ENCODE measurements around the gene SGPL1.
A peak's percentile ranks its signal among the peaks of the same experiment; 100 is the strongest.

SGPL1 gene

DNA sequence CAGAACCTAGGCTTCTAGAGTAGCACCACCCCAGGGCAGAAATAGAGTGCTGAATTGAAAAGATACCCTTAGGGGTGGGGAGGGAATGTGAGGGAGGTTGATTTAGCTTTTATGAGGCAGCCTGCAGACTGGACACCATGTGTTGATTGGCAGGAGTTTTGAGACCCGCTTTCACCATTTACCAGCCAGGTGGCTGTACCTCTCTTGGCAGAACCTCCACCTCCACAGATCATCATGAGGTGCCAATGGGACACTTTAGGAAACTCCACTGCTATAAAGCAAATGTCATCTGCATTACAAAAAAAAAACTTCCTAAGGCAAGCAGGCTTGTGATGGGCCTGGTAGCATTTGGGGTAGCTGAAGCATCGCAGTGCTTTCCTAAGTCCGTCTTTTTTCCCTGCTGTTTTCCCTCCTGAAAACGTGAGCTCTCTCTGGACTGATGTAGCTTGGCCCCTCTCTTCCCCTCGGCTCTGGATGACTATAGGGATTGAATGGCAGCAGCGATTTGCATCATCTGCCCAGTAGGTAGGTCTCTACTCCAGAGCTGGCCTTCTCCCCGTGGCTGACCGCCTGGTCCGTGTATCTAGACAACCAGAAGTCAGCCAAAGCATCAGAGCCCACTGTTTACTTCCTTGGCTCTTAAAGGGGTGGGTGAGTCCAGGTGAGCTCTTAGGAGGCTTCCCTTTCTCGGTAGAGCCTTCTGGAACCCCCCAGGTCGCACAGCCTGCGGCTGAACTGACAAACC is 71.3 kb downstream of the SGPL1 start:
- DNase-seq = no peak

DNA sequence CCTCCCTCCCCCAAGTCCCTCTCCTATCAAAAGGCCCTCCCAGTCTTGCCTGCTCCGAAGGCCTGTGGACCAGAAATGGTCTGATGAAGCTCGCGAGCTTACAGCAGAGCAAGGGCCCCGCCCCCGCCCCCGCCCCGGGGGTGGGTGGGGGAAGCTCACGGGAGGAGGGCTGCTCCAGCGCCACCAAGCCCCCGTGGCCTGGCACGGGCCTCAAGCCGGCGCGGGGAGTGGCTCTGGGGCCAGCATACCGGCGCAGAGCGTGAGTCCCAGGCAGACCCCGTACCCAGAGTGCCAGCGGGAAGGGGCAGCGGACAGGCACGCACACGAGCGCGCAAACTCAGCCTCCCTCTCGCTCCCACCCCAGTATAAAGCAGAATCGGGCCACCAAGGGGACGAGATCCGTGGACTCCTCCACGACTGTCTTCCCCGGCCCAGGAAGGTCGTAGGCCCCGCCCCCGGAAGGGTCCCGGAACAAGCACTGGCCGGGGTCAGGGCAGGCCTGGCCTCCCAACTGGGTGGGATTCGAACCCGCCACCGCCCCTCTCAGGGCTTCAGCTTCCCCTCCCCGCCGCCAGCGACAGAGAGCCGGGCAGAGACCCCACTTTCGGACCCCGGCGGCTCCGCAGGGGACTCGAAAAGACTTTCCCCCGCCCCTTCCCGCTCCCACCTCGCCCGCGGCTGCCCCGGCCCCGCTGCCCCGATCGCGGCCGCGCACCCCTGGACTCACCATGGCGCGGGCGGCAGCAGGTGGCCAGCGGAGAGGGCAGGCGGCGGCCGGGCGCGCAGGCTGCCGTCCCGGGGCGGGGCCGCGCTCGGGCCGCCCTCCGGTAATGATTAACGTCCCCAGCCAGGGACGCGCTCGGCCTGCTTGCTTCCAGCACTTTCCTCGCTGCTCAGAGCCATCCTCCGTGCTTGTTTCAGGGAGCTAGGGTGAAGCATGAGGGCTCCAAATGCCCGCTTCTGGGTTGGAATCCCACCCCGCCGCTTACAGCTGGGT is 72.4 kb downstream of the SGPL1 start, which contains the start of gene PCBD1:
TSS of gene PCBD1 (minus strand) at position 762 of the 997 bp plus-strand sequence. CDS start at position 730, 32 bp downstream.
- peak; percentile 17 to 53 for DNase-seq

DNA sequence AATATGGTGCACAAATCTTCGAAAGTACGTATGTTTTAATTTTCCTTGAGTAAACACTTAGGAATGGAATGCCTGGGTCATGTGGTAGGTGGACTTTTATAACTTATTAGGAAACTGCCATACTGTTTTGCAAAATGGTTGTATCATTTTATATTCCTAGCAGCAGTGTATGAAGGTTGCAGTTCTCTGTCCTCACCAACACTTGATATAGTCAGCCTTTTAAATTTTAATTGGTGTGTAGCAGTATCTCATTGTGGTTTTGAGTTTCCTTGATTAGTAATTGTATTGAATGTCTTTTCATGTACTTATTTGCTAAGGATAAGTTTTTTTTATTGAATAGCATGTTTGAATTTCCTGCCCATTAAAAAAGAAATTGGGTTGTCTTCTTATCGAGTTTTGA is 73.5 kb downstream of the SGPL1 start:
- no peak for DNase-seq

DNA sequence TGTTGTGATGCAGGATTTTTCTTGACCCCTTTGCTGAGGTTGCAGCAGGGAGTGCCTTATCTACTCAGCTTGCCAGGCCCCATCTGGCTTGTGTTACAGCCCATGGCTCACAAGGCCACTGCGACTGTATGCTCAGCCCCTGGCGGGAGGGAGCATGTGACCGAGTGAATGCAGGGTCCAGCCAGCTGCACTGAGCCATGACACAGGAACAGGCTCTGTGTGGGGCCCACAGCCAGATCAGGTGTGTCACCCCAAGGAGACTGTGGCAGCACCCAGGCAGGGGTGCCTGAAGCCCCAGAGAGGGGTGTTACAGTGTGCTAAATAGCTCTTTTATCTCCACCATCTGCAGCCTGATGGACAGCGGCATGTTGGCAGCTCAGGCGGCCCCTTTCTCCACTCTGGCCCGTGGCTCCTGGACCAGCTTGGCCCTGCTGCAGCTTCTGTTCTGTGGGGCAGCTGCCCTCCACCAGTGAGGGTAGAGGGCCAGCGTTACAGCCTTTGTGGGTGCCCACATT is 75.2 kb downstream of the SGPL1 start:
- no peak for DNase-seq

DNA sequence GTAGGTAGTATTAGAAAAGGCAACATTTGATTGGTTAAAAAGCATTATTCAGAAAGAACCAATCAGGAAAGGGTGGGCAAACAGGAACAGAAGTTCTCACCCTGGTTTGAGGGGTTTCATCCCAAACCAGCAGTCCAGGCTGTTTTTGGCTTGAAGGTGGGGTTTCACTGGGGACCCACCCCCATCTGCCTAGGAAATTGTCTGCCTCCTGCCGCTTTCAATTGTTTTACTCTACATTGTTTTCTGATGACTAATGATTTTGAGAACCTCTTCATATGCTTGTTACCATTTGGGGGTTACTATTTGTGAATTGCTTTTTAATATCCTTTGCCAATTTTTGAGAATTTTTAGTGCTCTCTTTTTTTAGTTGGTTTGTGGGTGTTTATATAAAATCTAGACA is 75.9 kb downstream of the SGPL1 start:
- DNase-seq = no peak

DNA sequence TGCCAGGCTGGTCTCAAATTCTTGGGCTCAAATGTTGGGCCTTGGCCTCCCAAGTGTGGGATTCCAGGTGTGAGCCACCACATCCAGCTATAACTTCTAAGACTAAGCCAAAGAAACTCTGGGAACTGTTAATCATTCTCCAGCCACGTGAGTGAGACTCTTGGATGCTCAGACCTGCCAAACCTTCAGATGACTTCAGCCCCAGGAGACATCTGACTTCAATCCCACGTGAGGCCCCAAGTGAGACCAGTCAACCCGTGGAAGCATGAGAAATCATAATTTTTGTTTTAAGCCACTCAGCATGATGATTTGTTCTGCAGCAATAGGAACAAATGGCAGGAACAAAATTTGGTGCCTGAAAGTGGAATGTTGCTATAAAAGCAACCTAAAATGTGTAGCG is 76.9 kb downstream of the SGPL1 start:
- no peak for DNase-seq

DNA sequence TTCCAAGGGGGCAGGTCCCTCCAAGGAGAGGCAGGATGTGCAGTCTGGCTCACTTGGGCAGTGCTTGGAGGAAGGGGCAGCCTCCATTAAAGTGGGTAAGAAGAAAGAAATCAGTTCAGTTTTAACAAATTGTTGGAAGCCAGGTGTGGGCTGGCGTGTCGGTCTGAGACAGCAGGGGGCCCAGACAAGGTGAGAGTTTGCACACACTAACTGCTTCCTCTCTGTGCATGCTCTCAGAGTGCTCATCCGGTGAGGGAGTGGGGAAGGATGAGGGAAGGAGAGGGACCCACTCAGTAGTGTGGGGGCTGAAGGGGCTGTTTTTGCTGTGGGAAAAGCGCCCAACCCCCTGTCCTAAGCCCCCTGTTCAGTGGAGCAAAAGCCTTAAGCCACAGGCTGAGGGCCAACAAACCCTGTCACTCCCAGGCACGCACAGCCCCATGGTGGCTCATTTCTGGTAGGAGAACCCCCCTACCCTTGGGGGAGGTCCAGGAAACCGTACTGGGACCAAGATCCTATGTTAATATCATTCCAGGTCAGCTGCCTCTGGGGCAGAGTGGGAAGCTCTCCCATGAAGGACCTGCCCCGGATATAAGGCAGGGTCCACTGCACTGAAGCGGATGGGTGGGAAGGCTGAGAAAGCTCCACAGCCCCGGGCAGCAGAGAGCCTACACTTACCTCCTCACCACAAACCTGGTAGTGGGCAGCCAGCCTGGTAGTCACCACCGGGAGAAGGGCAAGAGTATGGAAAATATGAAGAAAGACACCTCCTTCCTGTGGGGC is 77.7 kb downstream of the SGPL1 start:
- DNase-seq = no peak

DNA sequence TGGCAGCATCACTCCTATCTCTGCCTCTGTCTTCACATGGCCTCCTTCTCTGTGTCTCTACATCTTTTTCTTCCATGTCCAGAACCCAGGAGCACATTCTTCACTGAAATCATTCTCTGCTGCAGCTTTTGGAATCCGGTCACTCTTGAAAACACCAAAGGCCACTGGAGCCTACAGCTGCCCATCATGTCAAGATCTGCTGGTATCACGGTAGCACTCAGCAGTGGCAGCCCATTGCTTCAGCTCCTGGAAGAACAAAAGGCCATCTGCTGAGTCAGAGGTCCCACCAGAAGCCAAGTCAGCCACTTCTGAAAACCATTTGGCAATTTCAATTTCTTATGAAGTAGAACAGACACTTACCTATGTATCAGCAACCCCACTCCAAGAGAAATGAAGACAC is 78.7 kb downstream of the SGPL1 start:
- no peak for DNase-seq

DNA sequence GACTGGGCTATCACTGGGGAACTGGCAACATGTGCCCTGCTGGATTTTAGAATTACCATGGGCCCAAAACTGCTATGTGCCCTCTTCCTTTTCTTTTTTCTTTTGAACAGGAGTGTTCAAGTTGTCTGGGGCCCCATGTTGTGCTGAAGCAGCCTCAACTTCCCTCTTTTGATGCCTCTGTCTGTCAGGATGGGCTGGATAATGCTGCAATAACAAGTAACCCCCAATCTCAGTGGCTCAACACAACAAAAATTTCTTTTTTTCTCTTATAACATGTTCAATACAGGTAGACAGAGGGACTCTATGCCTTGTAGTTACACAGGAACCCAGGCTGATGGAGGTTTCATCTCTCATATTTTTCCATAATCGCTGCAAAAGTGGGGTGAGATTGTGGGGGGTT is 80.8 kb downstream of the SGPL1 start:
- no peak for DNase-seq

DNA sequence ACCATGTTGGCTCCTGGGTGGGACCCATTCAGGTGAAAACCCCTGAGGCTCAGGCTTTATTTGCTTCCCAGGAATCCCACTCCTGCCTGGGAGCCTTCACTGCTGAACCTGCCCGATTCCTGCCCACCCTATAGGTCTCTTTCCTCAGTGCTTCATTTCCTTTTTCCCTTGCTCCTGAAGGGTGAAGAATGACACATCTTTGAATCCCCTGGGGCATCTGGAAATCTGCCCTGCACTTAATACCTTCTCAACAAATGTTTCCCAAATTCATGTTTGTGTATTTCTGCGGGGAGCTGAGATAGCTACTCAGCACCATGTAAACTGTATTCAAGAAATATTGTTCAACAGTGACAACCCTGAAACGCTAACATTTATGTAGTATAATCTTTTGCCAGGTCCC is 82.9 kb downstream of the SGPL1 start:
- DNase-seq = no peak

DNA sequence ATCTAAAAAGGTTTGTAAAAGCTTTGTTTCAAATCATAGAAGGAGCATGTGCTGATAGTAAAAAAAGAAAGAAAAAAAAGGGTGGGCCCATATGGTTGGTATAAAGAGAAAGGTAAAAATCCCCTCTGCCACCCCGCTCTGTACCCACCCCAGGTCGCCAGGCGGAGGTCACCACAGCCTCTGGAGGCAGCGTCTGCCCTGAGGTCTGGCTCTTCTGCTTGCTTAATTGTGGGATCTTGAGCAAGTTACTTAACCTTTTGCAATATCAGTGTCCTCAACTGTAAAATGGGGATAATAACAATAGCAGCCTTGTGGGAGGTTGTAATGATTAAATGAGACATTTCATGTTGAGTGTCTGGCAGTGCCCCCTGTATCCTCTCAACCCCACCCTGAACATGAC is 83.3 kb downstream of the SGPL1 start:
- no peak for DNase-seq

DNA sequence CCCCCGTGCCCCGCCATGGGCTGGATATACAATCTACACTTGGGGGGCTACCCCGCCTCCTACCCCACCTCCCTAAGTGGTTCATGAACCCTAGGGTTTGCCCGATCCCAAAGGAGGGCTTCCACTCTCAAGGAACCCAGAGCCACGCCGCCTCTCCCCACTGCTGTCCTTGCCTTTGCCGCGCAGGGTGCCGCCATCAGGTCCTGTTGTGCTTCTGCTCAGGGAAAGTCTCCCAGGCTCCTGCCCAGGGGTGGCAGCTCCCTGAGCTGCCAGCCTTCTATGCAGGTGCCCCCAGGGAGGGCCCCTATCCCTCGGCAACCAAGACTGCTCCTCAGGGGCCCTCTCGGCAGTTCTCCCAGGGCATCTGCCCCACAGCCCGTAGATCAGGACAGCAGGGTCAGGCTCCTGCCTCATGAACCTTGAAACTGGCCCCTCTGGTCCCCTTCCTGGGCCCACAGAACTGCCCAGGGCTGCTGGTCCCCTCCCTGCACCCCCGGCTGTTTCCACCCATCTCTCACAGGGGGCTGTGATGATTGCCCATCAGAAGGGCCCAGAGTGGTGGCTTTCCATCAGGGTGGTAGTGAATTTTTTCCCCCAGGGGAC is 85.6 kb downstream of the SGPL1 start:
- no peak for DNase-seq

DNA sequence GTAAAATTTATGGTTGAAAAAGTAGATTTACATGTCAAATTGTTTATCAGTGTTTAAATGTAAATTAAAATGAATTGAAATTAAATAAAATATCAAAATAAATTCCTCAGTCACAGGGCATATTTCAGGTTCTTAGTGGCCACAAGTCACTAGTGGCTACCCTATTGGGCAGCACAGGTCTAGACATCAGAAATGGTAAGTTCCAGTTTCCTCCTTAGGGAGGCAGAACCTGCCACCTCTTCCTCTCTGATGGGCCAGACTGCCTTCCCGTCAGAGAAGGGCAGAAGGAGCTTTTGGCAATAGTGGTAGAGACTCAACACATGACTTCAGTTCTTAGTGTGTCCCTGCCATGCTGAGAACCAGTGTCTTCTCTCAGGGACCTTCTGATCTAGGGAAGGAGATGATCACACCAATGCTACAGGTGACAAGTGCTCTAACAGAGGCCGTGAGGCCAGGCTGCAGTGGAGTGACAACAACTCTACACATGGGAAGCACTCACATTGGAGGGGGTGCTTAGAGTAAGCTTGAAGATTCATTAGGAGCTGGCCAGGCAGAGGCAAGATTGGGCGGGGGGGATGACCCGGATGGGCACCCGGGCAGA is 87.0 kb downstream of the SGPL1 start:
- no peak for DNase-seq

DNA sequence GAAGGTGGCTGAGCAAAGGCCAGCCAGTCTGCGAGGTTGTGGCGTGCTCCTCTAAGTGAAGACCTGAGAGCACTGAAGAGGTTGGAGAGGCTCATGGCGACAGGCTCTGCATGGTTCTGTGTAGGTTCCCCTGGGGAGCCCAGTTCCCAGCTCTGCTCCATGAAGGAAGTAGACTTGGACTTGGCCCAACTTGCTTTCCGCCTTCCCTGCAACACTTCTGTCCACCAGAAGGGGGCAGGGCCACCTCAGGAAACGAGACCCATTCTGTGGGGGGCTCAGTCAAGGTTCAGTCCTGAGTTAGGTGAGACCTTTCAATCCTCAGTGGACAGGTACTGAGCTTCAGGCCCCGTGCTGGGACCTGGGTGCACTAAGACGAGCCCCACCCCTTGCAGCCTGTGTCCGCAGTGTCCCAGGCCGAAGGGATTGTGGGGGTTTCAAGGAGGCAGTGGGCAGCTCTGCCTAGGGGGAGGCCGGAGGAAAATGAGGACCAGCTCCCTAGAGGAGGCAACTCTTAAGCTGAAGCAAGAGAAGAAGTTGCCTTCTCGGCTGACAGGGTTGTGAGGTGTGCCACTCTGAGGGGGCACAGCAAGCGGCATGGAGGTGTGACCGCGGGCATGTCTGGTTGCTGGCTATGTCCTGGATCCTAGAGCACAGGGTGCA is 87.6 kb downstream of the SGPL1 start:
- DNase-seq = peak in 1 of 2 experiments; percentile 31

DNA sequence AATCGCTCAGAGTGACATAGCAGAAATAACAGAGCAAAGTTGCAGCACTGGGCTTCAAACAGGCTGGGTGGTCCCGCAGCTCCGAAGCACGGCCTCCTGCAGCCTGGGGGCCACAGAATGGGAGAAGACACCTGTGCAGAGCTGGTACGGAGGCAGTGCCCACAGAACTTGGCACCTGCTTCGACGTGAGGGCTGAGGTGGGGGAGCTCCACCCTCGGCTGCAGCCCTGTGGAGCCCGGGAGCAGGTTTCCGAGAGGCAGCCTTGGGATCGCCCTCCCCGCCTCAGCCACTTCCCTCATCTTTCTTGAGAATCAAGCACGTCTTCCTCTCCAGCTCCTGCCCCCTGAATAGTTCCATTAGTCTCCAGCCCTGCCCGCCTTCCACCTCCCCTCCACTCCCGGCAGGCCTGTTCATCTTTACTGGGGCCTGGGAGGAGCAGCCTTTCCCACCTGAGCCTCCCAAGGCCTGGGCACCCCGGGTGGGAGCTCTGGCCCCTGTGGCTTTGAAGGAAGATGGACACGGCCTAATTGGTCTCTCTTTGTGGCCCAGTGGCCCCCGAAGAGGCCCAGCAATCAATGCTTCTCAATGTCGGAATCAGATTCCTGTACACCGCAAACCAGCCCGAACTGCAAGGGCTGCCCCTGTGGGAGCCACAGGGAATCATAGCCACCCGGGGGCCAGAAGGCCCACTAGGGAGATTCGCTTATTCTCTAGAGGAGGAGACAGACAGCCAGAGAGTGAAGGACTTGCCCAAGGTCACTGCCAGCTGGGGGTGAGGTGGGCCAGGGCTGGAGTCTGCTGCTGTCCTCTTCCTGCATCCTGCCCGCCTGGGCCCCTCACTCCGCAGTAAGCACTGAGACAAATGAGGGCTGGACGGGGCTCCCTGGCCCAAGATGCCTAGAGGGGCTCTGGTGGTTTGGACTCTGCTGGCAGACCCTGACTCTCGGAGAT is 89.6 kb downstream of the SGPL1 start:
- DNase-seq = no peak

DNA sequence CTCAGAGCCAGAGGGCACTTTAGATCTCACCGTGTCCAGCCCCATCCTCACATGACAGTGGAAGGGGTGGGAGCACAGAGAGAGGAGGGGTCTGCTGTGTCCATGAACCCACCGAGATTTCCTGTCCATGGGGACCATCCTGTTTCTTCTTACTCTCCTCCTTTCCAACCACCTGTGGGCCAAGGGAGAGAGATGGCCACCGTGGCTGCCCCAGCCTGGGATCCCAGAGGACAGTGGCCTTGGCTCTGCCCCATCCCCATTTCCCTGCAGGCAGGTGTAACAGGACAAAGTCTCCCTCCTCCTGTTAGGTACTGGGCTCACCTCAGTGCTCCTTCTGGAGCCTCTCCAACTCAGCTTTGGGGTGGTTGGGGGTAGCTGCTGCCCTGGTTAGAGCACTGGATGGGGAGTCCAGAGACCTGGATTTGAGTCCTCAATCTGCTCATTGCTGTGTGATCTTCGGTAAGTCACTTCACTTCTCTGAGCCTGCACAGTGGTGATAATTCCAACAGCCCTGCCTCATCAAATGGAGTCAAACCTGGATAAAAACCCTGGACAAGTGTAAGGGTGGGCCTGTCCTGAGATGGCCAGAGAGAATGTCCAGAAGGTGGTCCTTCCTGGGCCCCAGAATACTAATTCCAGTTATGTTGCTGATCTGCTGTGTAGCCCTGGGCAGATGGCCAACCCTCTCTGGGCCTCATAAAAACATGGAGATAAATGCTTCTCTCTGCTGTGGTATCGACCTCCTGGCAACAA is 90.5 kb downstream of the SGPL1 start:
- DNase-seq = no peak

DNA sequence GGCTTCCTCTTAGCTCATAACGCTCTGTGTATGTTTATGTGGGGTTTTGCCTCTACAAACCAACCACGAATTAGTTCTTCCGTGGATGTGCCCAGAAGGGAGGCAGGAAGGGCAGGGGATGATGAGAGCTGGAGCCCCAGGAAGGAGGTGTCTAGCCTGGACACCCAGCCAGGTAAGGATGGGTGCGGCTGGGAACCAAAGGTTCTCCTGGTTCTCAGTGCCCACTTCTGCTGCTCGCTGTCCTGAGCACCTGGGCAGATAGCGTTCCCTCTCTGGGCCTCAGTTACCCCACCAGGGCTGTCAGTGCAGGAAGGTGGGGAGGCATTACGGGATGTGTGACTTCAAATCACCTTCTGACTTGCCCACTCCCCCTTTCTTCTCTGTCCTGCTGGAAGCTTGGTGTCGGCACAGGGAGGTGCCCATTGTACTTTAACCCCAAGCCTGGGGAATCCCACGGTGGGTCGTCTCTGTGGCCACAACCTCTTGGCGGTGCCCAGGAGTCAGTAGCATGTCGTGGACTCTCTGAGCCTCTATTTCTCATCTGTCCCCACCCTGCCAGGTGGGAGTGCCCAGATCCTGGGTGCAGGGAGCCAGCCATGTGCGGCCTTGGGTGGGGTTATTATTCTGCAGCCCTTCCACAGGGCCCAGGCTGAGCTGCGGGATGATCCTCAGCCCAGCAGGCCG is 91.3 kb downstream of the SGPL1 start:
- no peak for DNase-seq

DNA sequence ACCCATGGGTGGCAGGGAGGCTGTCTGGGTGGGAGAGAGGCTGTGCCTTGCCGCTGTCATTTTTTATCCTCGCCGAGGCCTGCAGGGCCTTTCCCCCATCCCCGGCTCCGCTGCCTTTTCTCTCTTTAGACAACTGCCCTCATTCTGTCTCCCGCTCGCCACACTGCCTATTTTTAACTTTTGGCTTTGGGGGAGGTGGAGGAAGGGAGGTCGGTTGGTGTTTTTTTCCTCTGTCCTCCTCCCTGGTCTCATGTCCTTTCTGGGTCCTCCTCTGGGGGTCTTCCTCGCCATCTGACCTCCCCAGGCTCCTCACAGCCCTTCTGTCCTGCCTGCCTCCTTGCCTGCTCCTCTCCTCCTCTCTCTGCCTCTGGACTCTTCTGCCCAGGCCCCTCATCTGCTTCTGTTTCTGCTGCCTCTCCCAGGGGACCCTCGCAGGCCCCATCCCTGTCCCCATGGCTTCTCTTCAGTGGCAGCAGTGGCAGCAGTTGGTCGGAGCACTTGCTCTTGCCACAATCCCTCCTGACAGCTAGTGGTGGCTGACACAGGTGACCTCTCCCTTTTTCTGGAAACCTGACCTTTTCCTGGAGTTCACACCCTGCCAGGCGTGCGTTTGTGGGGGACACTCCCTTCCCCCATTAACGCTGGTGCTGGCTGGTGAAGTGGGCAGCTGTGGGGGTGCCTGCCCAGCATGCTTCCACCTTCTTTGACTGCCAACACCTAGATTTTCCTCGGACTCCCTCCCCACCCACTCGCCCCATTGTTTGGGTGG is 92.1 kb downstream of the SGPL1 start:
- no peak for DNase-seq
